ENCODE data around the gene GPR179.

- TF ChIP-seq EZH2 (IDR thresholded peaks at IDR 0.05; ENCODE audit: insufficient read depth, poor library complexity, severe bottlenecking) = no peak
- TF ChIP-seq EZH2phosphoT487 (IDR thresholded peaks at IDR 0.05; ENCODE audit: insufficient read depth, low read depth) = no peak
These were observed 10.0 kb downstream of the GPR179 start for GRCh38 chr17:38333635-38334295.

Measured in GM23248 (cell line).